NCI-H82 treated with DMSO at 0.1 percent for 48 hours (cell line): ENCODE measurements around the gene ZSCAN1.
"Not testable (repeated sequence)": the region's sequence is repeated elsewhere in the genome, so short reads cannot be mapped to it uniquely, and the experiment has no call there.

Experiments used
- DNase-seq: peaks from one replicate; lab custom pipeline; 2025; ENCODE audit not compliant: unreplicated experiment; lab: John Stamatoyannopoulos, UW

The ZSCAN1 gene, protein sequence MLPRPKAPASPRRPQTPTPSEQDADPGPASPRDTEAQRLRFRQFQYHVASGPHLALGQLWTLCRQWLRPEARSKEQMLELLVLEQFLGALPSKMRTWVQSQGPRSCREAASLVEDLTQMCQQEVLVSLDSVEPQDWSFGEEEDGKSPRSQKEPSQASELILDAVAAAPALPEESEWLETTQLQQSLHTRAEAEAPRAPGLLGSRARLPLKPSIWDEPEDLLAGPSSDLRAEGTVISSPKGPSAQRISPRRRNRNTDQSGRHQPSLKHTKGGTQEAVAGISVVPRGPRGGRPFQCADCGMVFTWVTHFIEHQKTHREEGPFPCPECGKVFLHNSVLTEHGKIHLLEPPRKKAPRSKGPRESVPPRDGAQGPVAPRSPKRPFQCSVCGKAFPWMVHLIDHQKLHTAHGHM

DNA sequence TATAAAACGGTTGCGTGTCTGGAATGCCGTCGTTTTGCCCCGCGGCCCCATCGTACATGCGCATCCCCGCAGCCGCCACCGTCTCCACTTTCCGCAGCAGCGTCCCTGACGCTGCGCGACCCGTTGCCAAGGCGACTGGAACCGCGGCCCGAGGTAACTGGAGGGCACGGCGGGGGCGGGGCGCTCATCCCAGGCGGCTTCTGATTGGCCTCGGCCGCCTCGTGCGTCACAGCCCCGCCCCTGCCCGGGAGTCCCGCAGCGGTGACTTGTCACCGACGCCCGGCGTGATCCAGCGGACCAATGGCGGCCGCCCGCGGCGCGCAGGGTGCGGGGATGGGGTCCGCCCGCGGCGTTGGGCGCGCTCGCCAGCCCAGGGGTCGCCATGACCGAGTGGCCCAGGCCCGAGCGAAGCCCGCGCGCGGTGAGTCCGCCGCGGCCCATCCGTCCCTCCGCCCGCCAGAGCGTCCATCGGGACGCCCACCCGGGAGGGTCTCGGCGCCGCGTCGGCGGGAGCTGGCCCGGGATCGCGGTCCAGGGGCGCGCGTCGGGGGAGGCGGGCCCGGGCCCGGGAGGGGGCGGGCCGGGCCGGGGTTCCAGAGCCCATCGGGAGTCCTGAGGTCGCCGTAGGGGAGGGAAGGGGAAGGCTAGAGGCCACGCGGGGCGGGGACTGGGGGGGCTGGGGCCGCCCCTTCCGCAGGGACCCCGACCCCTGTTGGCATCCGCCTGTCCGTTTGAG lies at the start of gene ZSCAN1:
ZSCAN1 (plus strand) TSS at position 285 of the 736 bp plus-strand sequence. CDS start 3,812 bp downstream, outside the sequence.
- DNase-seq = peak; percentile 71

DNA sequence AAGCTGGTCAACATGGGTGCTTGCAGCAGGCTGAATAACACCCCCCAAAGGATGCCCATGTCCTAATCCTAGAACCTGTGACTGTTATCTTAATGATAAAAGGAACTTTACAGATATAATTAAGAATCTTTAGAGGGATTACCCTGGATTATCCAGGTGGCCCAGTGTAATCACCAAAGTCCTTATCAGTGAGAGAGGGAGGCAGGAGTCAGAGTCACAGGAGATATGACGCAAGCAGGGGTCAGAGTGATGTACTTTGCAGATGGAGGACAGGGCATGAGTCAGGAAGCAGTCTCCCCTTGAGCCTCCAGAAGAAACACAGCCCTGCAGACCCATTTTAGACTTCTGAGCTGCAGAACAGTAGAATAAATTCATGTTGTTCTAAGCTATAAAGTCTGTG lies 41.0 kb upstream of the ZSCAN1 start:
- DNase-seq = no peak

DNA sequence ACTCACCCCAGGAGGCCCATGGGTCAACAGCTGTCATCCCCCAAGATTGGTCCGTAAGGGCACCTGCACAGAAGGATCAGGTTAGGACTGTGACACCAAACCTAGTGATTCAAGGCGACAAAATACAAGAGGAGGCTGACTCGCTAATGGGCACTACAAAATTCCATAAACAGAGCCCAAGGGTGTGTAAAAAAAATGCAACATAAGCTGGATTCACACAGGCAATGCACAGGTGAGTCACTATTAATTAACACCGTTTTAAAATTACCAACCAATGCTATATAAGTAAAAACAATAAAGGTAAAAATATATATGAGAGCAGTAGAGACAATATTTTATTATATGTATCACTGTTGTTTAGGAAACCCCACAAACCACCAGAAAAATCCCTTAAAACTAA lies 33.1 kb upstream of the ZSCAN1 start:
- DNase-seq = no peak

DNA sequence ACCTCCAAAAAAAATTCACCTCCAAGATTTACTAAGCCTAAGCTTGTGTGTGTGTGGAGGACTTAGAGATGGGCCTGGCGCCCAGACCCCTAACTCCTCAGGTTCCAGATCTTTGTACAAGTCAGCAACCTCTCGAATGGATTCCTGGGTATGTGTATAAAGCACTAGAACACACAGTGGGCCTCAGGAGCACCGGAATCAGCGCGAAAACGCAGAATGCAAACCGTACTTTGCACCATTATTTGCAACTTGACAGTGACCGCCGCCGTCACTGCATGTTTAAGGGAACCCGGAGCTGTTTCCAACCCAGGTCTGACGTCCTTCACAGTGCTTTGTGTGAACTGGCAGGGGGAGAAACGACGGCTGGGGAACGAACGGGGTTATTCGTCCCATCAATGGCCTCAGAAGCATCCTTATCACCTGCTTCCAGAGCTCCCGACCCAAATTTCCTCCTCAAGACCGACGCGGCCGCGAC lies 31.9 kb upstream of the ZSCAN1 start:
- no peak for DNase-seq

DNA sequence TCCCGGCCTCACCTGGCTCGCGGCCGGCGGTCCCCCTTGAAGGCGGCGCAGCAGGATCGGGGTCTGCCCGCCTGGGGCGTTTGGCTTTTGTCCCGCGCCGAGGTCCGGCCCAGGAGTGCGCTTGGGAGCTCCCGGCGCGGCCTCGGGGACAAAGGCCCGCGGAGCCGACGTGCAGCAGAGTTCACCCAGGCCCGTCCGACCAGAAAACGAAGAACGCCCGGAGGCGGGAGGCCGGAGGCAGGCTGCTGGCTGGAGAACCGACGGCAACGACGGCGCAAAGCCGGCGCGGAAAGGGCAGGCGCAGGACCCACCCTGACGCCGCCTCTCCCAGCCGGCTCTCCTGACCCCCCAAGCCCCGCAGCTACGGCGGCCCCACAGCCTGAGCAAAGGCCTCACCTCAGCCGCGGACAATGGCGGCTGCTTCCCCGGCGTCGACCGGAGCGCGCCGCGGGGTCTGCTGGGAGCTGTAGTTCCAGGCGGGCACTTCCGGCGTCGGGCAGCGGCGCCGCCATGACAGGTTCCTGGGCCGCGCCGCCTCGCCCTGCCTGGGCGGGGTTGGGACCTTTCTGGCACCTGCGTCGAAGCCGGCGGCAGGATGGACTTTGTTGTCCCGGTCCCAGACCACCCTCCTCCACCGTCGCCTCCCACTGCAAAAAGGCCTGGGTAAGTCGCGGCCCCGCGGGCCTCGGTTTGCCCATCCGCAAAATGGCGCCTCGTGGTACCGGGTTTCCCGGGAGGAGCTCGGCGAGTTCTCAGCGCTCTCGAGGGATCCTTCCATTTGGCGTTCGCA lies 31.2 kb upstream of the ZSCAN1 start, which contains the start of gene ZNF606:
ZNF606 (minus strand) TSS at position 437 of the 790 bp plus-strand sequence. CDS start 1,501 bp downstream, outside the sequence.
- DNase-seq = peak; percentile 31

DNA sequence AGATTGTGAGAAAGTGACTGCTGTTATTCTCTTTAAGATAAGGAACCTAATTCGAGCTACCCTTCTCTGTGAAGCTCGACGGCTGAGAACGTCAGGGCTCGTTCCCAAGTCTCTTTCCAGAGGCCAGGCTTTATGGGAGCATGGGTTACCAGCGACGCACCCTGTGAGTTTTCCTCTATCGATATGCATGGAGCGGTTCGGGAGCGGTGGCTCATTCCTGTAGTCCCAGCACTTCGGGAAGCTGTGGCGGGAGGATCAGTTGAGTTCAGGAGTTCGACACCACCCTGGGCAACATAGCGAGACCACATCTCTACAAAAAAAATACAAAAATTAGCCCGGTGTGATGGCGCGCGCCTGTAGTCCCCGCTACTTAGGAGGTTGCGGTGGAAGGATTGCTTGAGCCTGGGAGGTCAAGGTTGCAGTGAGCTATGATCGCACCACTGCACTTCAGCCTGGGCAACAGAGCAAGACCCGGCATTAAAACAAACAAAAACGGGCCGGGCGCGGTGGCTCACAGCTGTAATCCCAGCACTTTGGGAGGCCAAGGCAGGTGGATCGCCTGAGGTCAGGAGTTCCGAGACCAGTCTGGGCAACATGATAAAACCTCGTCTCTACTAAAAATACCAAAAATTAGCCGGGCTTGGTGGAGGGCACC lies 30.5 kb upstream of the ZSCAN1 start:
- DNase-seq = no peak

DNA sequence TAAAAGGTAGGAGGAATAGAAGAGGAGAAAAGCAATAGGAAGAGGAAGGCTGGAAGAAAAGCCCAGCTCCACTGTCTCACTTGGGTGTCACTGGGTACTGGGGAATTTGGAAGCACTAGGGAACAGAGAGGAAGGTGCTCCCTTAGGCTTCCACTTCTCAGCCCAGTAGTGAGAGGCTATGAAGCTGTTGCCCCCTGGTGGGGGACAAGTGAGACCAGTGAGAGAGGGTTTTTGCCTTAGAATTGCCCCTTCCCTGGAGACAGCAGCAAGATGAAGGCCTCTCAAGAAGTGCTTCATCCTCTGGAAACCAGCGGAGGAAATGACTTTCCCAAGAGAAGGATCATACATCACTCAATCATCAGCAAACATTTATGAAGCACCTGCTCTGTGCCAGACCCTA lies 26.5 kb upstream of the ZSCAN1 start:
- no peak for DNase-seq

DNA sequence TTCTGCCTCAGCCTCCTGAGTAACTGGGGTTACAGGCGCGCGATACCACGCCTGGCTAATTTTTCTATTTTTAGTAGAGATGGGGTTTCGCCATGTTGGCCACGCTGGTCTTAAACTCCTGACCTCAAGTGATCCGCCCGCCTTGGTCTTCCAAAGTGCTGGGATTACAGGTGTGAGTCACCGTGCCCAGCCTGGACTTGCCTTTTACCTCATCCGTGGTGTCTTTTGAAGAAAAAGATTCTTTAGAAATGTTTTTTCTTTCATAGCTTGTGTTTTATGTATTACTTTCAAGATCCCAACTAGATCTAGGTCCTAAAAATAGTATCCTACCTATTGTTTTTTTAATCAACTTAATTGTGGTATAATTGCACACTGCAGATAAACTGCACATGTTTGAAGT lies 24.9 kb upstream of the ZSCAN1 start:
- not testable (repeated sequence) for DNase-seq

DNA sequence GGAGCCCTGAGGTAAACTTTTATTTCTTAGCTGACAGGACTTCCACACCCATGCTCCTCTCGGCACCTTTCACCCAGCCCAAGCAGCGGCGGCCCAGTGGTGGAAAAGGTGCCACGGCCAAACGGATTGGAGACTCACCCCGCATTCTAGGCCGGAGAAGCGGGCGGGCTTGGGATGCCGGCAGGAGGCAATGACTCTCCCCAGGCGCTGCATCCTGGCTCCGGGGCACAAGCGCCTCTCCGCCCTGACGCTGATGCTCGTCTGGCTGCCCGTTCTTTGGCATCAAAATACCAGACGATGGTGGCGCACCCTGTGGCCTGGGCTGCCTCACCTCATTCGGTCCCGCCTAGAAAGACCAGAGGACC lies 24.5 kb upstream of the ZSCAN1 start:
- DNase-seq = no peak

DNA sequence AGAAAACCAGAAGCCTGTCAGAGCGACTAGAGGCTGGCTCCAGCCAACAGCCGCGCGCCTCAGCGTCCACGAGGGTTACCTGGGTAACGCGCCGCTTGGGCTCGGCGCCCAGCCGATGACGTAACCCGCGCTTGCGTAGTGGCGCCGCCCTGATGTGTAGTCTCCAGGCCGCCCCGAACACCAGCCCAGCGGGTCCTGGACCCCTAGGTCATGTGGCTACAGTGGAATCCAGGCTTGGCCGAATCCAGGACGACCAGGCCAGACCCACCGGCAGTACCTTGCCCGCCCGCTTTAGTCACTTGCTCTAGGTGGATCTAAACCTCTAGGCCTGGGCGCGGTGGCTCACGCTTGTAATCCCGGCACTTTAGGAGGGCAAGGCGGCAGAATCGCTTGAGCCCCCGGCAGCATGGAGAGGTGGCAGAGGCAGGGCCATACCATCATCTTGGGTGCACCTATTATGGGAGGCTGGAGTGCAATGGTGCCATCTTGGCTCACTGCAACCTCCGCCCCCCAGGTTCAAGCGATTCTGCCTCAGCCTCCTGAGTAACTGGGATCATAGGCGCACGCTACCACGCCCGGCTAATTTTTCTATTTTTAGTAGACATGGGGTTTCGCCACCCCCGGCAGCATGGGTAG lies 24.0 kb upstream of the ZSCAN1 start:
- peak; percentile 32 for DNase-seq

DNA sequence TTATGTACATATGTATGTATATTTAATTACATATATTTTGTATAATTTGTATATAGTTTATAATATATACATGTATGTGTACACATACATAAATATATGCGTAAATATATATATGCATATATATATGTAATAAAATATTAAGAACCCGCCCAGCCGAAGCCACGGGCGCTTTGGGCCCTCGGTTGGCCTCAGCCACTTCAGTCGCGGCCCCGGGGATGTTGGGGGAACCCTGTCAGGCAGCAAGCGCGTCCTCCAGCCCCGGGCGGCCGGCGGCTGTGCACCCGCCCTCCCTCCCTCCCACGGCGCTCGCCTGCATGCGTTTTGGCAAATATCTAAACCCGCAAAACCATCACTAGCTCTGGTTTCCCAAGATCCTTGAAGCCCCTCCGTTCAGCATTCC lies 23.3 kb upstream of the ZSCAN1 start:
- no peak for DNase-seq

DNA sequence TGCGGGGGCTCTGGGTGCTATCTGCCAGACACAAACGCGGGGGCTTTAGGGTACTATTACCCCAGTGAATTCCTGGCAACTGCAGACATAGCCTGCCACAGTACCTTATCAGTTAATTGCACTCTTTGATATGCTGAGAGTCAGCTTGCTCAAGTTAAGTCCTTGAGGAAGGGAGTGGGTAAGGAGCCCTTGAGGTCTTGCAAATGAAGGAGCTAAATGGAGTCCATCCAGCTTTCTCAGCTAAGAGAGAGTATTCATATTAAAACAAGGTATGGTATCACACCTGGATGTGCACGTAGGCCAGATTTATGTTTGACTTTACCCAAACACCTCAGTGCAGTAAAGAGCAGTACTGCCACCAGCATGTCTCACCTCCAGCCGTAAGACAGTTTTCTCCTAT lies 19.7 kb upstream of the ZSCAN1 start:
- no peak for DNase-seq

DNA sequence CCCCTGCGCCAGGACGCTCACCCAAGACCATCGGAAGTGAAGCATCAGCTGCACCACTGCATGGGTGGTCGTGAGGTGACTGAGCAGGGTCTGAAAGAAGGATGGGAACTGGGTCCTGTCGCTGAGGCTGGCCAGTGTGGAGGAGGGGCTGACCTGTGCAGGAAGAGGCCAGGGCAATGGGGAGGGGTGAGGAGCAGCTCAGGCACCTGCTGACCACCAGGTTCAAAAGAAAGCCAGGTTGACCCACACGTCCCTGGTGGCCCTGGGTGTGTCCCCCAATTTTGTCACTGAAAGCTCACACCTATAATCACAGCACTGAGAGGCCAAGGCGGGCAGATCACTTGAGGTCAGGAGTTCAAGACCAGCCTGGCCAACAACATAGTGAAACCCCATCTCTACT lies 13.7 kb upstream of the ZSCAN1 start:
- no peak for DNase-seq

DNA sequence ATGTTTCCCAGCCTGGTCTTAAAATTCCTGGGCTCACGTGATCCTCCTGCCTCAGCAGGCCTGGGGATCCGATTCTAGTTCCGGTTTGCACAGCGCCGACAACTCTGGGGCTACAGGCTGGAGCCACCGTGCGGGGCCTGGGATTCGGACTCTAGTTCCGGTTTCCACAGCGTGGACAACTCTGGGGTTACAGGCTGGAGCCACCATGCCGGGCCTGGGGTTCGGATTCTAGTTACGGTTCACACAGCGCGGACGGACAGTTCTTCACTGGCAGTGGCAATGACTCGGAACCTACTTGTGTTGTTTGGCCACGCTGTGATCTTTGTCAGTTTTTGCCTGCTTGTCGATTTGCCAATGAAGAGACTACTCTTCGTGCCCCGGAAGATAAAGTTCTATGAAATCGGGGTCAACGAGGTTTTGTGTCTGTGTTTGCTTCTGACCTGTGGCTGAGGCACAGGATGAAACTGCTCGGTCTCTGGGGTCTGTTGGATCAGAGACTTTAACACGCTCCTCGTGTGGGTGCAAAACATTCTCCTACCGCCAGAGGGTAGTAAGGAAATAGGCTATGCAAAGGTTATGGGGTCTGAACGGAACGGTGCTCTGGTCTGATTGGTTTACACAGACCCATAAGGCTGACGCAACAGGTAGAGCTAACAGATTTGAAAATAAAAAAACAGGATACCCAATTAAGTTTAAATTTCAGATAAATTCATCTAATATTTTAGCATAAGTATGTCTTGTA lies 12.1 kb upstream of the ZSCAN1 start:
- DNase-seq = peak; percentile 43

DNA sequence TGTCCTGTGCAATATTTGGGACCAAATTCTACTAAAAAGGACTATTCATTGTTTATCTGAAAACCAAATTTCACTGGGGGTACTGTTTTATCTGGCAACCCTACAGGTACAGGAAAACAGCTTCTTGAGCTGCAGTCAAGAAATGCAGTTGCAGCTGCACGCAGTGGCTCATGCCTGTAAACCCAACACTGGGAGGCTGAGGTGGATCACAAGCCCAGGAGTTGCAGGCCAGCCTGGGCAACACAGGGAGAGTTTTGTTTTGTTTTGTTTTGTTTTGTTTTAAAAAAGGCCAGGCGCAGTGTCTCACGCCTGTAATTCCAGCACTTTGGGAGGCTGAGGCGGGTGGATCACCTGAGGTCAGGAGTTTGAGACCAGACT lies 11.6 kb upstream of the ZSCAN1 start:
- DNase-seq = no peak

DNA sequence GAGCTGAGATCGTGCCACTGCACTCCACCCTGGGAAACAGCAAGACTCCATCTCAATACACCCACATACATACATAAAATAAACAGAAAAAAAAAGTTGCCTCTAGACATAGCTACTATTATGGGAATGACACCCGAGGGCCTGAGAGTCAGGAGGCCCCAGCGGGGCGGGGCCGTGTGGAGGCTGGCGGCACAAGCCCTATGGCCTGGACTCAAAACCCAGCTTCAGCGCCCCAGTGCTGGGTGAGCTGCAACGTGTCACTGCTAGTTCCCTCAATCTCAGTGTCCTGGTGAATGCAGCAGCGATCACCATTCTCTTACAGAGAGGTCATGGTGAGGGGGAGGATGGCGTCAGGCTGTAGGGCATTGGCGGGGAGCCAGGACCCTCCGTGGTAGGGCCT lies 9.2 kb upstream of the ZSCAN1 start:
- DNase-seq = no peak

DNA sequence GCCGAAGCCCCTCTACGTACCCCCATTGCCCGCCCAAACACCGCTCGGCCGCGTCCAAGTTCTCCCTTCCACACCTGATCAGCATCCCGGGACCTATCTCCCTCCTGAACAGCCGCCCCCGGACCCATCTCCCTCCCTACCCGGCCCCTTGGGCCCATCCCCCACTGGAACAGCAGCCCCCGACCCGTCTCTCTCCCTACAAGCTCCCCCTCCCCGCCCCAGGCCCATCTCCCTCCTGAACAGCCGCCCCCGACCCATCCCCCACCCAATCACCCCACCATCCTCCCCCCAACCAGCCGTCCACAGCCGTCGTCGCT lies 610 bp downstream of the ZSCAN1 start:
- DNase-seq = no peak

DNA sequence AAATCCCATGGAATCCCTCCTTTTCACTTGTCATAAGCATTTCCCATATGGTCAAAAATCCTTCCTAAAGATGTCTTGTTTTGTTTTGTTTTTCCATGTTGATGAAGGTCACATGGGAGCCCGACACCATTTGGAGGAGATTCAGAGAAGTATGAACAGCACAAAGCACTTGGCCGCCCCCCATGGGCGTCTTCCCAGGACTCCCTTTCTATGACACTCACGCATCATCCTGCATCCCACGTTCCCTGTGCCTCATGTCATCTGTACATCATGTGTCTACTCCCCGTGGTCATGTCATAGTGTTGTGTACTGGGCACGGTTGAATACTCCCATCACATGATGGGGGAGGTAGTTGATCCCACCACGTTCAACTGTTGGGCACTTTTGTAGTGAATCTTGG lies 2.0 kb downstream of the ZSCAN1 start:
- DNase-seq = no peak

DNA sequence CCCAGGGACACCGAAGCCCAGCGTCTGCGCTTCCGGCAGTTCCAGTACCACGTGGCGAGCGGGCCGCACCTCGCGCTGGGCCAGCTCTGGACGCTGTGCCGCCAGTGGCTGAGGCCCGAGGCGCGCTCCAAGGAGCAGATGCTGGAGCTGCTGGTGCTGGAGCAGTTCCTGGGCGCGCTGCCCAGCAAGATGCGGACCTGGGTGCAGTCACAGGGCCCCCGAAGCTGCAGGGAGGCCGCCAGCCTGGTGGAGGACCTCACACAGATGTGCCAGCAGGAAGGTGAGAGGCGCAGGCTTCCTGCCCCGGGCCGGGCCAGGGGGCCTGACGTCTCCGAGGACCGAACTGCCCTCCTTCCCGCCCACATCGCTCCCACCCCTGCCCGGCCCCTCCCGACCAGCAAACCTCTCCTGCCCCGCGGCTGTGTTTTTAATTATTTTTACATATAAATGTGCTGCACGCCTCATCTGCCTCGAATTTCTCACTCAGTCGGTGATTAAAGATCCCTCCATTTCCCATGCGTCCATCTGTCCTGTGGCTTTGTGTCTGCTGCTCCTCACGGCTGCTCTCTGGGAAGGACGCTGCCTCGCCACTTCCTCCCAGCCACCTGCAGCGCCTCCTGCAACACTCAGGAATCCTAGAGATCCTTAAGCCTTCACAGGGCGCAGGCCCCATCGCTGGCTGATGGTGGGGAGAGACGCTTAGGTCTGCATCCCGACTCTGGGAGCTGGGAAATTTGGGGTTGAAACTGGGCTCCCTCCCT lies 4.3 kb downstream of the ZSCAN1 start:
- no peak for DNase-seq
